GM10266 (cell line): ENCODE results near the gene ARSA.

ENCODE experiments used
- DNase-seq: peaks from one replicate; pipeline ENCODE4 v3.0.0; 2012; ENCODE audit errors: extremely low spot score
- CTCF ChIP-seq: IDR thresholded peaks from 2 replicates; pipeline ENCODE4 v1.5.1; 2012; ENCODE audit warnings: mild to moderate bottlenecking, low read depth; ENCODE audit not compliant: control insufficient read depth, insufficient read depth; ENCODE audit errors: missing control alignments

The ARSA gene

GRCh38 chr22:50627642-50628542, at the start of gene ARSA:
Gene ARSA, minus strand, starts transcription at chr22:50628152. Its CDS starts 373 bp downstream, at chr22:50627779.
- DNase-seq, result peak; percentile 93
- TF ChIP-seq CTCF, result peak; percentile 65

- peak; percentile 13 for DNase-seq
- TF ChIP-seq CTCF, result no peak
These were observed 48.9 kb upstream of the ARSA start for GRCh38 chr22:50676661-50677492.

- DNase-seq, result no peak
- TF ChIP-seq CTCF, result no peak
These were observed 48.3 kb upstream of the ARSA start for GRCh38 chr22:50676180-50676636.

GRCh38 chr22:50675553-50676179, 47.7 kb upstream of the ARSA start:
- no peak for DNase-seq
- no peak for TF ChIP-seq CTCF

GRCh38 chr22:50674606-50675552, 46.9 kb upstream of the ARSA start:
- TF ChIP-seq CTCF, result no peak
- peak; percentile 67 for DNase-seq

GRCh38 chr22:50674130-50674500, 46.2 kb upstream of the ARSA start:
- TF ChIP-seq CTCF, result no peak
- peak; percentile 37 for DNase-seq
